Breast epithelium (tissue), 3 donors: ENCODE measurements around the gene METTL24.

Experiments used
- CTCF ChIP-seq, 3 donors: fragments of 450-650 bp; IDR thresholded peaks; one replicate each; pipeline ENCODE4 v1.5.1; 2016 to 2017; ENCODE audit warnings: antibody characterized with exemption in 3 of 3, mild to moderate bottlenecking in 3 of 3, moderate library complexity in 3 of 3
- POLR2A ChIP-seq: fragments of 450-650 bp; IDR thresholded peaks from one replicate; pipeline ENCODE4 v1.6.1; 2016; ENCODE audit warnings: antibody characterized with exemption, mild to moderate bottlenecking, moderate library complexity

GRCh38 chr6:110353457-110354001, 4.6 kb downstream of the METTL24 start:
- TF ChIP-seq CTCF (IDR thresholded peaks at IDR 0.05) (no peak), POLR2A (no peak)
